Neural crest cell (in vitro differentiated cells): ENCODE results near the gene KIAA1328. TPM values are rescaled to one million over a fixed set of nuclear protein-coding genes. Genes with fewer than 3 reads are reported as not detected.
"Not testable (repeated sequence)": the region's sequence is repeated elsewhere in the genome, so short reads cannot be mapped to it uniquely, and the experiment has no call there.

ENCODE experiments used
- DNase-seq: peaks from one replicate; pipeline ENCODE4 v3.0.0; 2021; ENCODE audit warnings: low read depth, mixed read lengths, low spot score
- H3K27ac Mint-ChIP-seq: one replicate; pipeline ENCODE4 v1.8.0; 2021; ENCODE audit warnings: mild to moderate bottlenecking, mixed read lengths; ENCODE audit not compliant: unreplicated experiment
- H3K27me3 Mint-ChIP-seq: 2 replicates; pipeline ENCODE4 v1.8.0; 2021; ENCODE audit warnings: low read depth, mild to moderate bottlenecking, mixed read lengths
- H3K36me3 Mint-ChIP-seq: 2 replicates; pipeline ENCODE4 v1.8.0; 2021; ENCODE audit warnings: low read depth, mild to moderate bottlenecking, mixed read lengths
- H3K4me1 Mint-ChIP-seq: 2 replicates; pipeline ENCODE4 v1.8.0; 2021; ENCODE audit warnings: mixed read lengths
- H3K4me3 Mint-ChIP-seq: one replicate; pipeline ENCODE4 v1.8.0; 2021; ENCODE audit warnings: mild to moderate bottlenecking, mixed read lengths
- H3K9me3 Mint-ChIP-seq: 2 replicates; pipeline ENCODE4 v1.8.0; 2021; ENCODE audit warnings: mixed read lengths
- total RNA-seq: library from RNA; stranded (reverse); gene quantifications from 2 replicates; pipeline ENCODE4 v1.2.1, GENCODE V29; 2021
- TF ChIP-seq, protein P1 (sequence below): fragments of 200-600 bp; sonication (generic); conservative IDR thresholded peaks from 2 replicates; pipeline ENCODE4 v1.5.0; 2021; ENCODE audit warnings: antibody characterized with exemption, mild to moderate bottlenecking

The KIAA1328 gene
- total RNA-seq, 1 donor from 2014 or later: 12.3 TPM

DNA sequence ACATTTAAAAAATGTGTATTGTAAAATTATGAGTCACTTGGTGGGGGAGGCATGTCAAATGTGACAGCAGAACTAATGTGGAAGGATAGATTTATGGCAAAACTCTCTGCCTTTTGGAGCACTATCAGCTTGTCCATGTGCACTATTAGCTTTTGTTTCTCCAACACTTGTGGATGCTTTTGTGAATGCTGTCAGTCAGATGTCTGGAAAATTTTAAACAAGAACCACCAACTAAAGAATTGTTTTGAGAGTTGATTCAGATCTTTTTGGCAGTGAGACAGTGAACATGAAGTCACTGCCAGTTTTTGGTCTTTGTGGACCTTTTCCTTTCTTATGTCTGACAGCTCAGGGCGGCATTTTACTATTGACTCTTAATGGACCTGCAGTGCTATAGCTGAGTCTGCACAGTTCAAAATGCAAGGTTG, 72.4 kb downstream of the KIAA1328 start:
- no peak overlapping the region for H3K4me3 Mint-ChIP-seq
- H3K27me3 Mint-ChIP-seq: no peaks in the 10 kb centered on the region
- peaks cover 3% of the 10 kb centered on the region for H3K36me3 Mint-ChIP-seq
- TF ChIP-seq, protein P1, sequence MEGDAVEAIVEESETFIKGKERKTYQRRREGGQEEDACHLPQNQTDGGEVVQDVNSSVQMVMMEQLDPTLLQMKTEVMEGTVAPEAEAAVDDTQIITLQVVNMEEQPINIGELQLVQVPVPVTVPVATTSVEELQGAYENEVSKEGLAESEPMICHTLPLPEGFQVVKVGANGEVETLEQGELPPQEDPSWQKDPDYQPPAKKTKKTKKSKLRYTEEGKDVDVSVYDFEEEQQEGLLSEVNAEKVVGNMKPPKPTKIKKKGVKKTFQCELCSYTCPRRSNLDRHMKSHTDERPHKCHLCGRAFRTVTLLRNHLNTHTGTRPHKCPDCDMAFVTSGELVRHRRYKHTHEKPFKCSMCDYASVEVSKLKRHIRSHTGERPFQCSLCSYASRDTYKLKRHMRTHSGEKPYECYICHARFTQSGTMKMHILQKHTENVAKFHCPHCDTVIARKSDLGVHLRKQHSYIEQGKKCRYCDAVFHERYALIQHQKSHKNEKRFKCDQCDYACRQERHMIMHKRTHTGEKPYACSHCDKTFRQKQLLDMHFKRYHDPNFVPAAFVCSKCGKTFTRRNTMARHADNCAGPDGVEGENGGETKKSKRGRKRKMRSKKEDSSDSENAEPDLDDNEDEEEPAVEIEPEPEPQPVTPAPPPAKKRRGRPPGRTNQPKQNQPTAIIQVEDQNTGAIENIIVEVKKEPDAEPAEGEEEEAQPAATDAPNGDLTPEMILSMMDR: no peak
- peaks cover 5% of the 10 kb centered on the region for H3K9me3 Mint-ChIP-seq
- H3K27ac Mint-ChIP-seq: no peak overlapping the region
- peaks cover 7% of the 10 kb centered on the region for H3K4me1 Mint-ChIP-seq
- no peak for DNase-seq

DNA sequence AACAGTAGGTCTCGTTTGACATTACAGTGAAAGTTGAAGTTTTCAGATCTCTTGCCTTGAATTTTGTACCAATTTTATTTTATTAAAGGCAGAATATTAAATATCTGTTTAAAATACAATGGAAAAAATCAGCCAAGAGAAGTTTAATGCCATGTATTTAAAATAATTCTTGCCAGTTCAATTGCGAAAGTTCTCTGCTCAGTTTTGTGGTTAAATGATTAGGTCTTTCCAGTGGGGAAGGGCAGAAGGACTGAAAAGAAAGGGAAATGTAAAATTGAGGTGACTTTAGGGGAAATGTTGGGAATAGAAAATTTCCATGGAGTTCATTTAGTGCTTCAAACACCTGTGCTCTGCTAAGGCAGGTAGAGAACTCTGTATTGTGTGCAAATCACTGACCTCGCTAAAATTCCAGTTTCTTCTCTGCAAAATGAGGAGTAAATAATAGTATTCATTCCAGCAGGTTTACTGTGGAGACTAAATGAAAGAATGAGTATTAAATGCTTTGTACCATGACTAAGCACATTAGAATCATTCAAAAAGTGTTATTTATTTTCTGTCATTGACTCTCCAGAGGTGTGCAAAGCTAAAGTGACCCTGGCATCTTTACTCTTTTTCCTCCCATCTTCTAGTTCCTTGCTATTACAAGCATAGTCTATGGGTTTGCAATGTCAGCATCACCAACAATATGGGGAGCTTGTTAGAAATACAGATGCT, 74.4 kb downstream of the KIAA1328 start:
- peaks cover under 1% of the 10 kb centered on the region for H3K36me3 Mint-ChIP-seq
- no peak overlapping the region for H3K27ac Mint-ChIP-seq
- H3K4me1 Mint-ChIP-seq: peaks cover 7% of the 10 kb centered on the region
- H3K4me3 Mint-ChIP-seq: no peak overlapping the region
- H3K27me3 Mint-ChIP-seq: no peaks in the 10 kb centered on the region
- H3K9me3 Mint-ChIP-seq: peaks cover 5% of the 10 kb centered on the region
- TF ChIP-seq, protein P1: no peak
- no peak for DNase-seq

- DNase-seq: no peak
- TF ChIP-seq, protein P1: no peak
- Mint-ChIP-seq H3K9me3 (peaks cover under 1% of the 10 kb centered on the region), H3K4me3 (no peak overlapping the region), H3K4me1 (peaks cover 7% of the 10 kb centered on the region), H3K36me3 (no peaks in the 10 kb centered on the region), H3K27ac (no peak overlapping the region), H3K27me3 (no peaks in the 10 kb centered on the region)
Measured at GRCh38 chr18:36905571-36905970, 76.6 kb downstream of the KIAA1328 start.

GRCh38 chr18:36909282-36909681, 80.4 kb downstream of the KIAA1328 start:
- H3K27ac Mint-ChIP-seq, H3K27me3 Mint-ChIP-seq, H3K4me1 Mint-ChIP-seq: not testable (repeated sequence)

GRCh38 chr18:36912887-36913286, 84.0 kb downstream of the KIAA1328 start:
- DNase-seq: no peak
- TF ChIP-seq, protein P1: no peak
- Mint-ChIP-seq H3K27me3 (no peaks in the 10 kb centered on the region), H3K36me3 (no peaks in the 10 kb centered on the region), H3K27ac (no peak overlapping the region), H3K4me3 (no peak overlapping the region), H3K4me1 (no peaks in the 10 kb centered on the region), H3K9me3 (peaks cover 4% of the 10 kb centered on the region)

More at GRCh38 chr18:36909282-36909681, 80.4 kb downstream of the KIAA1328 start:
- not testable (repeated sequence) for H3K4me3 Mint-ChIP-seq, DNase-seq, H3K36me3 Mint-ChIP-seq, H3K9me3 Mint-ChIP-seq

- no peaks in the 10 kb centered on the region for H3K27me3 Mint-ChIP-seq
- H3K4me3 Mint-ChIP-seq: no peak overlapping the region
- no peaks in the 10 kb centered on the region for H3K4me1 Mint-ChIP-seq
- peaks cover 11% of the 10 kb centered on the region for H3K9me3 Mint-ChIP-seq
- H3K36me3 Mint-ChIP-seq: peaks cover 13% of the 10 kb centered on the region
- H3K27ac Mint-ChIP-seq: no peak overlapping the region
- no peak for DNase-seq
- TF ChIP-seq, protein P1: no peak
Measured at GRCh38 chr18:36917907-36918306, 89.0 kb downstream of the KIAA1328 start.
